MG63 (cell line): ENCODE results near the gene KCP. TPM values are rescaled to one million over a fixed set of nuclear protein-coding genes. Genes with fewer than 3 reads are reported as not detected.

Source experiments
- DNase-seq: peaks from one replicate; pipeline ENCODE4 v3.0.0-alpha.2; 2020
- H3K27me3 ChIP-seq: fragments of 250-450 bp; sonication (Bioruptor Pico); 2 replicates; pipeline ENCODE4 v1.5.1; 2020; ENCODE audit warnings: mild to moderate bottlenecking, moderate library complexity
- H3K36me3 ChIP-seq: fragments of 250-450 bp; sonication (Bioruptor Pico); 2 replicates; pipeline ENCODE4 v1.5.1; 2020; ENCODE audit warnings: mild to moderate bottlenecking, moderate library complexity
- H3K4me3 ChIP-seq: fragments of 250-450 bp; sonication (Bioruptor Pico); 2 replicates; pipeline ENCODE4 v1.5.1; 2020; ENCODE audit warnings: mild to moderate bottlenecking, moderate library complexity
- H3K9me3 ChIP-seq: fragments of 250-450 bp; sonication (Bioruptor Pico); 2 replicates; pipeline ENCODE4 v1.5.1; 2020; ENCODE audit warnings: mild to moderate bottlenecking, moderate library complexity
- total RNA-seq: library from RNA; depleted of rRNA; stranded (reverse); fragments of >200 nt; shearing (Covaris generic); gene quantifications from 2 replicates; pipeline ENCODE4 v1.2.3, GENCODE V29; 2014; ENCODE audit warnings: low replicate concordance; rRNA removed

The KCP gene
- total RNA-seq, 1 experiment from 2014 or later, result not detected

GRCh38 chr7:128827248-128827958, 83.1 kb downstream of the KCP start:
- no peak overlapping the region for H3K4me3 ChIP-seq
- no peaks in the 10 kb centered on the region for H3K9me3 ChIP-seq
- H3K27me3 ChIP-seq, result no peaks in the 10 kb centered on the region
- peak; percentile 92 for DNase-seq
- H3K36me3 ChIP-seq, result peaks cover 3% of the 10 kb centered on the region; the same call in 1 of the 2 replicates

- no peak for DNase-seq
- no peaks in the 10 kb centered on the region for H3K9me3 ChIP-seq
- H3K27me3 ChIP-seq, result no peaks in the 10 kb centered on the region
- peaks cover 3% of the 10 kb centered on the region; the same call in 1 of the 2 replicates for H3K36me3 ChIP-seq
- no peak overlapping the region for H3K4me3 ChIP-seq
Observed at GRCh38 chr7:128826916-128827247, 83.6 kb downstream of the KCP start.

Other genes starting within 250 kb of the KCP start
- gene GARIN1A, start 238.4 kb downstream of the KCP start, total RNA-seq, result 0.02 and 0.46 TPM in 2 replicates
- gene CALU, start 171.3 kb downstream of the KCP start, total RNA-seq, result 118 and 161 TPM in 2 replicates
- not detected in 2 replicates for gene OPN1SW, start 134.9 kb downstream of the KCP start, total RNA-seq
- 0.53 TPM in 1 of 2 replicates, not detected in the other for gene CCDC136, start 118.7 kb downstream of the KCP start, total RNA-seq
- gene FLNC, start 80.3 kb downstream of the KCP start, total RNA-seq, result 71.1 and 93.1 TPM in 2 replicates
- gene ATP6V1F, start 47.9 kb downstream of the KCP start, total RNA-seq, result 83.6 and 97.0 TPM in 2 replicates
- 0.89 and 2.4 TPM in 2 replicates for gene IRF5, start 27.2 kb upstream of the KCP start, total RNA-seq
- 23.9 and 24.5 TPM in 2 replicates for gene TNPO3, start 144.4 kb upstream of the KCP start, total RNA-seq
- gene TSPAN33, start 234.0 kb upstream of the KCP start, total RNA-seq, result 3.4 and 7.0 TPM in 2 replicates